Spleen (tissue), 11 donors: ENCODE data around the gene PCED1B. TPM values are rescaled to one million over a fixed set of nuclear protein-coding genes. Genes with fewer than 3 reads are reported as not detected.

Source experiments
- DNase-seq: peaks from one replicate; pipeline ENCODE4 v3.0.0-alpha.2; 2020
- H3K27ac ChIP-seq, 8 donors: fragments of 200-600 bp; sonication (generic) in 7 of 8; 1 replicate in 4 of 8; 2 replicates in 4 of 8; pipeline versions ENCODE4 v1.5.0 to v1.8.0; 2016 to 2021; ENCODE audit warnings: inconsistent platforms in 4 of 8, mild to moderate bottlenecking in 4 of 8, moderate library complexity in 1 of 8
- H3K27me3 ChIP-seq, 7 donors: fragments of 200-600 bp; sonication (generic) in 6 of 7; replicated peaks in 1 of 7; 1 replicate in 4 of 7; 2 replicates in 3 of 7; pipeline versions ENCODE4 v1.5.0 to v1.8.0; 2016 to 2021; ENCODE audit warnings: inconsistent platforms in 3 of 7, mild to moderate bottlenecking in 1 of 7
- H3K36me3 ChIP-seq, 6 donors: fragments of 200-600 bp; sonication (generic) in 5 of 6; 1 replicate in 4 of 6; 2 replicates in 2 of 6; pipeline versions ENCODE4 v1.5.0 to v1.8.0; 2016 to 2021; ENCODE audit warnings: inconsistent platforms in 2 of 6
- H3K4me1 ChIP-seq, 6 donors: fragments of 200-600 bp; sonication (generic) in 5 of 6; 1 replicate in 3 of 6; 2 replicates in 3 of 6; pipeline versions ENCODE4 v1.5.0 to v1.8.0; 2016 to 2021; ENCODE audit warnings: inconsistent platforms in 3 of 6
- H3K4me3 ChIP-seq, 8 donors: fragments of 200-600 bp; sonication (generic) in 7 of 8; 1 replicate in 4 of 8; 2 replicates in 4 of 8; pipeline versions ENCODE4 v1.5.0 to v1.8.0; 2016 to 2021; ENCODE audit warnings: inconsistent platforms in 4 of 8, mild to moderate bottlenecking in 4 of 8, moderate library complexity in 2 of 8
- H3K9me3 ChIP-seq, 8 donors: fragments of 200-600 bp; sonication (generic) in 7 of 8; 1 replicate in 4 of 8; 2 replicates in 4 of 8; pipeline versions ENCODE4 v1.5.0 to v1.8.0; 2016 to 2021; ENCODE audit warnings: inconsistent platforms in 4 of 8
- CTCF ChIP-seq, 11 experiments: fragments of 200-600 bp in 7 of 11; fragments of 450-650 bp in 4 of 11; sonication (generic) in 4 of 11; IDR thresholded peaks in 8 of 11; conservative IDR thresholded peaks in 3 of 11; 1 replicate in 7 of 11; 2 replicates in 4 of 11; pipeline versions ENCODE4 v1.4.0 to v1.8.0; 2016 to 2021; ENCODE audit warnings: antibody characterized with exemption in 11 of 11, inconsistent platforms in 4 of 11, mild to moderate bottlenecking in 1 of 11
- POLR2A ChIP-seq, 3 donors: fragments of 450-650 bp; IDR thresholded peaks; one replicate each; pipeline ENCODE4 v1.5.1; 2017; ENCODE audit warnings: antibody characterized with exemption in 3 of 3, mild to moderate bottlenecking in 1 of 3
- POLR2AphosphoS5 ChIP-seq, 3 donors: sonication (generic); formaldehyde crosslinking; IDR thresholded peaks; one replicate each; pipeline ENCODE4 v1.5.1; 2017; ENCODE audit warnings: antibody characterized with exemption in 3 of 3
- WGBS, 5 donors: extraction: QIAGEN DNeasy Blood & Tissue Kit in 3 of 5; methylation state at CpG; one replicate each; pipeline versions ENCODE4 v1.1.5 to v1.1.7; 2013 to 2018; 5-methylcytosine and 5-hydroxymethylcytosine counted together
- intact Hi-C: fragments of 100-400 bp; cut with DNase I; formaldehyde crosslinking; loops from one replicate; pipeline ENCODE4 v1.15.0; 2023; ENCODE audit warnings: low total_unique reads
- polyA plus RNA-seq, 3 donors: library from polyadenylated mRNA; stranded (reverse); fragments of 200-250 nt; gene quantifications; one replicate each; pipeline ENCODE4 v1.2.1, GENCODE V29; 2013
- total RNA-seq, 7 donors: library from RNA; depleted of rRNA in 3 of 7; stranded (reverse); fragments of >200 nt in 3 of 7; fragmentation: NEBNext Ultra II Directional in 4 of 7; extraction: Animal tissue kit (Norgen Biotek cat#: 25700) in 4 of 7; gene quantifications; one replicate each; pipeline versions ENCODE4 v1.1.0 to v1.2.1, GENCODE V29; 2016 to 2021
- donor health status: healthy with polysubstance abuse.
- donor health status: DM: no; HTN: no; CAD: no; lungs with moderate emphysema.
- donor health status: DM: no; HTN: no; CAD: no.
- donor health status: Bipolar disorder and iron deficiency.
- donor health status: healthy.
- donor health status: DM: no; HTN: no; CAD: no.
- donor health status: DM: yes; HTN: yes; CAD: no.

PCED1B gene
- total and polyA plus RNA-seq, 10 donors: 15.3 to 34.5 (median 24.4) TPM

GRCh38 chr12:47065546-47065945, 13.9 kb upstream of the PCED1B start:
- no peaks in the 10 kb centered on the region for H3K4me1 ChIP-seq
- intact Hi-C loops: no loop called here
- peaks cover 0 to 4% (median 0%) of the 10 kb centered on the region in 8 donors for H3K9me3 ChIP-seq
- H3K4me3 ChIP-seq: no peak overlapping the region
- H3K36me3 ChIP-seq: no peaks in the 10 kb centered on the region
- H3K27me3 ChIP-seq: no peaks in the 10 kb centered on the region
- no peak overlapping the region for H3K27ac ChIP-seq
- no peak for DNase-seq
- 90 to 96% (median 91%) methylated on average over 1 of the region's 1 CpG for WGBS, 5 donors
- TF ChIP-seq CTCF (IDR thresholded peaks at IDR 0.05 in 8 of 11, conservative IDR thresholded peaks at IDR 0.05 in 3 of 11): no peak
- no peak for TF ChIP-seq POLR2A (IDR thresholded peaks at IDR 0.05)
- no peak for TF ChIP-seq POLR2AphosphoS5 (IDR thresholded peaks at IDR 0.05)

GRCh38 chr12:47066278-47067025, 13.0 kb upstream of the PCED1B start:
- H3K36me3 ChIP-seq: no peaks in the 10 kb centered on the region
- intact Hi-C loops: no loop called here
- no peaks in the 10 kb centered on the region for H3K9me3 ChIP-seq
- no peak for TF ChIP-seq CTCF (IDR thresholded peaks at IDR 0.05 in 8 of 11, conservative IDR thresholded peaks at IDR 0.05 in 3 of 11)
- no peak for TF ChIP-seq POLR2A (IDR thresholded peaks at IDR 0.05)
- TF ChIP-seq POLR2AphosphoS5 (IDR thresholded peaks at IDR 0.05): no peak
- DNase-seq: no peak
- no peaks in the 10 kb centered on the region for H3K27me3 ChIP-seq
- no peak overlapping the region for H3K27ac ChIP-seq
- H3K4me3 ChIP-seq: no peak overlapping the region
- no peaks in the 10 kb centered on the region for H3K4me1 ChIP-seq
- 63 to 81% (median 71%) methylated on average over 6 of the region's 6 CpGs for WGBS, 5 donors

GRCh38 chr12:47067176-47067575, 12.2 kb upstream of the PCED1B start:
- no peak overlapping the region for H3K4me3 ChIP-seq
- H3K27me3 ChIP-seq: no peaks in the 10 kb centered on the region
- 90 to 100% (median 97%) methylated on average over 1 of the region's 1 CpG for WGBS, 5 donors
- TF ChIP-seq POLR2AphosphoS5 (IDR thresholded peaks at IDR 0.05) (no peak), CTCF (IDR thresholded peaks at IDR 0.05 in 8 of 11, conservative IDR thresholded peaks at IDR 0.05 in 3 of 11) (no peak), POLR2A (IDR thresholded peaks at IDR 0.05) (no peak)
- H3K27ac ChIP-seq: no peak overlapping the region
- no peaks in the 10 kb centered on the region for H3K9me3 ChIP-seq
- no peaks in the 10 kb centered on the region for H3K4me1 ChIP-seq
- DNase-seq: no peak
- no peaks in the 10 kb centered on the region for H3K36me3 ChIP-seq
- intact Hi-C loops: no loop called here

GRCh38 chr12:47067771-47068431, 11.5 kb upstream of the PCED1B start:
- H3K36me3 ChIP-seq: no peaks in the 10 kb centered on the region
- no peak for DNase-seq
- 77 to 86% (median 82%) methylated on average over 5 of the region's 5 CpGs for WGBS, 5 donors
- no peak overlapping the region for H3K4me3 ChIP-seq
- intact Hi-C loops: no loop called here
- H3K9me3 ChIP-seq: no peaks in the 10 kb centered on the region
- H3K4me1 ChIP-seq: no peaks in the 10 kb centered on the region
- H3K27ac ChIP-seq: no peak overlapping the region
- H3K27me3 ChIP-seq: no peaks in the 10 kb centered on the region
- TF ChIP-seq CTCF (IDR thresholded peaks at IDR 0.05 in 8 of 11, conservative IDR thresholded peaks at IDR 0.05 in 3 of 11): no peak
- TF ChIP-seq POLR2AphosphoS5 (IDR thresholded peaks at IDR 0.05): no peak
- TF ChIP-seq POLR2A (IDR thresholded peaks at IDR 0.05): no peak
